GM12873 (cell line): Measurements from ENCODE around the gene FZD2.

ENCODE experiments used
- CTCF ChIP-seq: IDR thresholded peaks from 2 replicates; pipeline ENCODE4 v1.5.1; 2012; ENCODE audit warnings: low read depth, mild to moderate bottlenecking, moderate library complexity, low read length, control low read depth; ENCODE audit not compliant: insufficient read depth; ENCODE audit errors: missing control alignments

FZD2 gene

GRCh38 chr17:44529864-44530263 is 27.4 kb upstream of the FZD2 start:
- TF ChIP-seq CTCF: no peak

- no peak for TF ChIP-seq CTCF
Measured at GRCh38 chr17:44530896-44531418, 26.3 kb upstream of the FZD2 start.

GRCh38 chr17:44533533-44534246 is 23.6 kb upstream of the FZD2 start:
- TF ChIP-seq CTCF: peak; percentile 97

- TF ChIP-seq CTCF: no peak
Measured at GRCh38 chr17:44536090-44536953, 21.0 kb upstream of the FZD2 start.

- no peak for TF ChIP-seq CTCF
Measured at GRCh38 chr17:44539673-44540072, 17.6 kb upstream of the FZD2 start.

- no peak for TF ChIP-seq CTCF
Measured at GRCh38 chr17:44540246-44541084, 16.8 kb upstream of the FZD2 start.
